GM12891 (cell line): ENCODE data around the gene PARD6B.

Experiments
- POLR2A ChIP-seq: IDR thresholded peaks from 2 replicates; pipeline ENCODE4 v1.6.1; 2011; ENCODE audit warnings: low read depth, low read length, control low read depth
- POLR2AphosphoS5 ChIP-seq: IDR thresholded peaks from 2 replicates; pipeline ENCODE4 v1.6.1; 2011; ENCODE audit warnings: low read depth, low read length, control low read depth
- SPI1 ChIP-seq: IDR thresholded peaks from 2 replicates; pipeline ENCODE4 v1.6.1; 2011; ENCODE audit warnings: low read depth, low read length, control low read depth
- TAF1 ChIP-seq: IDR thresholded peaks from 2 replicates; pipeline ENCODE4 v1.6.1; 2011; ENCODE audit warnings: low read depth, low read length, control low read depth

GRCh38 chr20:50683570-50683969 lies 47.8 kb upstream of the PARD6B start:
- TF ChIP-seq POLR2AphosphoS5 (no peak), SPI1 (no peak), POLR2A (no peak), TAF1 (no peak)
